ENCODE results near the gene ZNF581. TPM values are rescaled to one million over a fixed set of nuclear protein-coding genes. Genes with fewer than 3 reads are reported as not detected.
A peak's percentile ranks its signal among the peaks of the same experiment; 100 is the strongest.

ZNF581 gene
- total and polyA plus RNA-seq, 7 donors = 10.2 to 18.6 (median 14.5) TPM

- H3K4me3 ChIP-seq = no peak overlapping the region
- H3K4me1 ChIP-seq = peaks cover 20% of the 10 kb centered on the region
- 80 to 87% (median 85%) methylated on average over 9 of the region's 9 CpGs for WGBS, 3 donors
- ATAC-seq = no peak
- H3K27me3 ChIP-seq (ENCODE audit: insufficient read depth in 3 of 3, low read length in 2 of 3) = no peaks in the 10 kb centered on the region
- H3K9me3 ChIP-seq = no peaks in the 10 kb centered on the region
- TF ChIP-seq CTCF (IDR thresholded peaks at IDR 0.05) = no peak
- peaks cover 0 to 45% of the 10 kb centered on the region in 2 donors for H3K36me3 ChIP-seq (ENCODE audit: insufficient read depth in 1 of 2, low read depth in 1 of 2)
- H3K27ac ChIP-seq = peak overlapping the region; percentile 98
- no peak for DNase-seq
- intact Hi-C loops (cut with DNase I) = loop anchor here in 1 of 2 donors (5.0 kb wide), 1 partner anchor 51 kb away; the partner anchor contains the start of gene SBK3
Observed at GRCh38 chr19:55598034-55598433, 45.4 kb upstream of the ZNF581 start.

- peaks cover 20% of the 10 kb centered on the region for H3K4me1 ChIP-seq
- WGBS, 3 donors = 5 to 6% (median 6%) methylated on average over 24 to 26 of the region's 26 CpGs
Observed at GRCh38 chr19:55598719-55599467, 44.6 kb upstream of the ZNF581 start.

GRCh38 chr19:55599468-55599841 lies 44.0 kb upstream of the ZNF581 start, which contains the start of gene FIZ1:
Gene FIZ1, minus strand, starts transcription at chr19:55599517. Its CDS starts 1,652 bp downstream, at chr19:55597865.
- H3K36me3 ChIP-seq (ENCODE audit: insufficient read depth in 1 of 2, low read depth in 1 of 2) = peaks cover 0 to 41% of the 10 kb centered on the region in 2 donors
- no peaks in the 10 kb centered on the region for H3K9me3 ChIP-seq
- peak within 1 kb of the TSS; percentile 98 for H3K27ac ChIP-seq
- no peaks in the 10 kb centered on the region for H3K27me3 ChIP-seq (ENCODE audit: insufficient read depth in 3 of 3, low read length in 2 of 3)
- H3K4me3 ChIP-seq = peak within 1 kb of the TSS; percentile 72
- DNase-seq (peak; percentile 99), ATAC-seq (peak; percentile 80 to 89 (median 83))
- no peak for TF ChIP-seq CTCF (IDR thresholded peaks at IDR 0.05)
- H3K4me1 ChIP-seq = peaks cover 24% of the 10 kb centered on the region
- intact Hi-C loops (cut with DNase I) = loop anchor here in 1 of 2 donors (5.0 kb wide), 1 partner anchor 52 kb away; the partner anchor contains the start of gene SBK3
- 0% methylated on average over 20 to 23 of the region's 23 CpGs for WGBS, 3 donors

More at GRCh38 chr19:55598719-55599467, 44.6 kb upstream of the ZNF581 start:
- H3K4me3 ChIP-seq = peak overlapping the region; percentile 72
- H3K27ac ChIP-seq = peak overlapping the region; percentile 98
- DNase-seq (peak; percentile 93 to 97), ATAC-seq (peak; percentile 80 to 85 (median 83))
- H3K36me3 ChIP-seq (ENCODE audit: insufficient read depth in 1 of 2, low read depth in 1 of 2) = peaks cover 0 to 41% of the 10 kb centered on the region in 2 donors
- intact Hi-C loops (cut with DNase I) = loop anchor here in 1 of 2 donors (5.0 kb wide), 1 partner anchor 52 kb away; the partner anchor contains the start of gene SBK3
- no peaks in the 10 kb centered on the region for H3K27me3 ChIP-seq (ENCODE audit: insufficient read depth in 3 of 3, low read length in 2 of 3)
- TF ChIP-seq CTCF (IDR thresholded peaks at IDR 0.05) = no peak
- H3K9me3 ChIP-seq = no peaks in the 10 kb centered on the region

GRCh38 chr19:55599842-55600661 lies 43.4 kb upstream of the ZNF581 start, which contains the start of gene ZNF524:
Gene ZNF524, plus strand, starts transcription at chr19:55600288. Its CDS starts 1,825 bp downstream, at chr19:55602113.
- TF ChIP-seq CTCF (IDR thresholded peaks at IDR 0.05) = no peak
- Histone ChIP-seq H3K36me3 (ENCODE audit: insufficient read depth in 1 of 2, low read depth in 1 of 2) (peaks cover 0 to 36% of the 10 kb centered on the region in 2 donors), H3K27me3 (ENCODE audit: insufficient read depth in 3 of 3, low read length in 2 of 3) (no peaks in the 10 kb centered on the region), H3K4me1 (peaks cover 26% of the 10 kb centered on the region), H3K4me3 (peak within 1 kb of the TSS; percentile 72), H3K27ac (peak within 1 kb of the TSS; percentile 98), H3K9me3 (no peaks in the 10 kb centered on the region)
- DNase-seq (peak; percentile 89 to 93), ATAC-seq (peak; percentile 52 to 65 (median 60))
- WGBS, 3 donors = 0 to 1% (median 0%) methylated on average over 27 to 96 of the region's 97 CpGs
- intact Hi-C loops (cut with DNase I) = loop anchor here in 1 of 2 donors (5.0 kb wide), 1 partner anchor 53 kb away; the partner anchor contains the start of gene SBK3
